Ovary (tissue), 3 donors: Measurements from ENCODE around the gene TOMM7.

Source experiments
- EP300 ChIP-seq: sonication (generic); formaldehyde crosslinking; IDR thresholded peaks from one replicate; pipeline ENCODE4 v1.6.1; 2017; ENCODE audit warnings: antibody characterized with exemption
- TF ChIP-seq, protein P1 (sequence below), 3 donors: fragments of 450-650 bp in 2 of 3; fragments of 200-600 bp in 1 of 3; IDR thresholded peaks; one replicate each; pipeline versions ENCODE4 v1.5.1 to v1.8.0; 2016 to 2022; ENCODE audit warnings: antibody characterized with exemption in 3 of 3, mild to moderate bottlenecking in 1 of 3
- donor health status: DM: no; HTN: no; CAD: no.

DNA sequence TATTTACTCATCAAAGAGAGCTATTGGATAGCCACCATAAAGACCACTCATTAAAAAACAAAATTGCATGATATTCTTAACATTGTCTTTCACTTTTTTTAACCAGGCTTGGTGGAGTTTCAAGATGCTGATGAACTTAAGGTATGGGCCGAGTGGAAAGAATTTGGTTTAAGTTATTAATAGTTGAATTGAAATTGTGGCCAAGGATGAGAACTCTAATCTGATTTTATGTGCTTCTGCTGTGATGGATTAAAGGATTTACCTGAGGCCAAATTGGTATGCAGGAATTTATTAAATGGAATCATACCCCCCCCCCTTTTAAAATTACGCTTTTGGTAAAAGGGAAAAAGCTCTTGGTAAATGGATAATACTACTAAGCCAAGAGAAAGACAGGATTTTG lies 33.8 kb upstream of the TOMM7 start:
- TF ChIP-seq, protein P1, sequence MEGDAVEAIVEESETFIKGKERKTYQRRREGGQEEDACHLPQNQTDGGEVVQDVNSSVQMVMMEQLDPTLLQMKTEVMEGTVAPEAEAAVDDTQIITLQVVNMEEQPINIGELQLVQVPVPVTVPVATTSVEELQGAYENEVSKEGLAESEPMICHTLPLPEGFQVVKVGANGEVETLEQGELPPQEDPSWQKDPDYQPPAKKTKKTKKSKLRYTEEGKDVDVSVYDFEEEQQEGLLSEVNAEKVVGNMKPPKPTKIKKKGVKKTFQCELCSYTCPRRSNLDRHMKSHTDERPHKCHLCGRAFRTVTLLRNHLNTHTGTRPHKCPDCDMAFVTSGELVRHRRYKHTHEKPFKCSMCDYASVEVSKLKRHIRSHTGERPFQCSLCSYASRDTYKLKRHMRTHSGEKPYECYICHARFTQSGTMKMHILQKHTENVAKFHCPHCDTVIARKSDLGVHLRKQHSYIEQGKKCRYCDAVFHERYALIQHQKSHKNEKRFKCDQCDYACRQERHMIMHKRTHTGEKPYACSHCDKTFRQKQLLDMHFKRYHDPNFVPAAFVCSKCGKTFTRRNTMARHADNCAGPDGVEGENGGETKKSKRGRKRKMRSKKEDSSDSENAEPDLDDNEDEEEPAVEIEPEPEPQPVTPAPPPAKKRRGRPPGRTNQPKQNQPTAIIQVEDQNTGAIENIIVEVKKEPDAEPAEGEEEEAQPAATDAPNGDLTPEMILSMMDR (IDR thresholded peaks at IDR 0.05): no peak
- no peak for TF ChIP-seq EP300
